ENCODE data around the gene GPR55.
"Not testable (repeated sequence)": the region's sequence is repeated elsewhere in the genome, so short reads cannot be mapped to it uniquely, and the experiment has no call there.

GPR55 gene

DNA sequence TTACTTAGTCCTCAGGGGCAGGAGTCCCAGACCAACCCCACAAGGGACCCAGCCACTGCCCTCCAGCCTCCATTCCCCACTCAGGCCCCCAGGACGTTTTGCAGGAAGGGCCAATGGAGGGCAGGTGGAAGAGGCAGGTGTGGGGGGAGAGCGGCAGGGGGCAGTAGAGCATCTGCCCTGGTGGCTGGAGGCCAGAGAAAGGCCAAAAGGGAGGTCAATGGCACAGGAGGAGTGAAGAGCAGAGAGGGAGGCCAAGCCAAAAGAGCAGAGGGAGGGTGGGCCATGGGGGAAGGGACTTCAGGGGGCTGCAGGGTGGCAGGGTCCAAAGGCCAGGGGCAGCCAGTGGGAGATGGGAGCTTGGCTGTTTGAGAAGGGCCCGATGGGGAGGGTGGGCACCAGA is 17.3 kb upstream of the GPR55 start:
- Histone ChIP-seq H3K36me3 (ENCODE audit: control insufficient read depth in 5 of 5, insufficient read depth in 5 of 5, low read length in 5 of 5) (no peaks in the 10 kb centered on the region), H3K9ac (ENCODE audit: low read length in 5 of 5) (no peak overlapping the region), H3K4me3 (ENCODE audit: low read depth in 1 of 5, low read length in 5 of 5) (no peak overlapping the region), H3K9me3 (ENCODE audit: control insufficient read depth in 5 of 5, low read length in 5 of 5) (peaks cover 0 to 1% (median under 1%) of the 10 kb centered on the region in 5 donors), H3K4me1 (ENCODE audit: control insufficient read depth in 5 of 5, insufficient read depth in 5 of 5, low read length in 5 of 5) (peaks cover 0 to 9% (median 5%) of the 10 kb centered on the region in 5 donors), H3K27ac (ENCODE audit: low read depth, low read length) (no peak overlapping the region), H3K27me3 (ENCODE audit: control insufficient read depth in 5 of 5, insufficient read depth in 4 of 5, low read length in 5 of 5) (peaks cover 0 to 5% (median 0%) of the 10 kb centered on the region in 5 donors)

DNA sequence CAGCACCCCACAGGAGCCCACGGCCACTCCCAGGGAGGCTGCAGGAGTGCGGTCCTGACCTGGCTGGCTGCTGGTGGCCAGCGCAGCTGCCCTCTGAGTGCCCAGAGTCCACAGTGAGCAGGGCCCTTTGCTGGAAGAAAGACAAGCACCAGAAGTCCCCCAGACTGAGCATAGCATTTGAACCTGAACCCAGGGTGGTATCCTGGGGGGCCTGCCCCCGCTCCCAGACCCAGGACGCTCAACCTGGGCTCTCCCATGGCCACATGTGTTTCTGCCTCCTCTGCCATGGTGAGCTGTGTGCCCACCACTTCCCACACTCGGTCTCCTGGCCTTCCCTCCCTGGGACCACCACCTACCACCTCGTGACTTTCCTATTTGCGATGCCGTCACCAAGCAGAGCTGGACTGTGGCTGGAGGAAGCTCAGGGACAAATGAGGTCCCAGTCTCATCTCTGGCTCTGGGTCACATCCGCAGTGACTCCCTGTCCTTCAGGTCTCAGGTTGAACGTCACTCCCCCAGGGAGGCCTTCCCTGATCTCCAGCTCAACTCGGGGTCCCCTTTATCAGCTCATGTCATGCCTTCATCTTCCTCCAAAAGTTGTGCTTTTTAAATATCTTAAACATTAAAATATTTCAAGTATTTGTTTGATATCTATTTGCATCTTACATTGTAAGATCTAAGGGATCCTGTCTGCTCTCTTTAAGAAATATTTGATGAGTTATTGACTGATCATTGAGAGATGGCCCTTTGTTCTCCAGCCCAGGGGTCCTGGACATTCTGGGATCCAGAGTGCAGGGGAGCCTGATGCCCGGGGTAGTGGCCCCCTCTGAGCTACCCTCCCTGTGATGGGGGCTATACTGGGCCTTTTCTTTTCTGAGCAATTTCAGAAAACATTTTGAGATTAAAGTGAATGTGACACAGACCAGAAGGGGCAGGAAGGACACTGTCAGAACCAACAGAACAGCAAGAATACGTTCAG is 16.4 kb upstream of the GPR55 start:
- H3K36me3 ChIP-seq (ENCODE audit: control insufficient read depth in 5 of 5, insufficient read depth in 5 of 5, low read length in 5 of 5), result no peaks in the 10 kb centered on the region
- H3K9me3 ChIP-seq (ENCODE audit: control insufficient read depth in 5 of 5, low read length in 5 of 5), result peaks cover 0 to 5% (median 3%) of the 10 kb centered on the region in 5 donors

DNA sequence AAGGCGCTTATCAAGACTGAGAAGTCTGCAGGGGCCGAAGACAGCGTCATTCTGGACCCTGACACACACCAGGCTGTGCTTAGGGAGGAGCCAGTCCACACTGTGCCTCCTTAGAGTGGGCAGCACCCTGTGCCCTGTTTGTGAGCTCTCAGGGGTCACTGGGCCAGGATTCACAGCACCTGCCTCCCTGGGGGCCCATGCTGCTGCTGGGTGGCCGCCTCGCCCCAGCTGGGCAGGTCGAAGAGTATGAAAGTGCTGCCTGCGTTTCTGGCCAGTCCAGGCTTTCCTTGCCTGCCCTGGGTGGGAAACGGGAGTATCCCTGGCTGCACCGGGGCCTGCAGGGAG is 15.4 kb upstream of the GPR55 start:
- H3K9me3 ChIP-seq (ENCODE audit: control insufficient read depth in 5 of 5, low read length in 5 of 5), result peaks cover 0 to 5% (median 3%) of the 10 kb centered on the region in 5 donors
- peaks cover 0 to 9% (median 5%) of the 10 kb centered on the region in 5 donors for H3K4me1 ChIP-seq (ENCODE audit: control insufficient read depth in 5 of 5, insufficient read depth in 5 of 5, low read length in 5 of 5)
- H3K36me3 ChIP-seq (ENCODE audit: control insufficient read depth in 5 of 5, insufficient read depth in 5 of 5, low read length in 5 of 5), result no peaks in the 10 kb centered on the region
- no peak overlapping the region for H3K9ac ChIP-seq (ENCODE audit: low read length in 5 of 5)
- peaks cover 0 to 5% (median 0%) of the 10 kb centered on the region in 5 donors for H3K27me3 ChIP-seq (ENCODE audit: control insufficient read depth in 5 of 5, insufficient read depth in 4 of 5, low read length in 5 of 5)
- no peak overlapping the region for H3K27ac ChIP-seq (ENCODE audit: low read depth, low read length)
- H3K4me3 ChIP-seq (ENCODE audit: low read depth in 1 of 5, low read length in 5 of 5), result no peak overlapping the region

More for the DNA sequence above, 16.4 kb upstream of the GPR55 start:
- peaks cover 0 to 5% (median 0%) of the 10 kb centered on the region in 5 donors for H3K27me3 ChIP-seq (ENCODE audit: control insufficient read depth in 5 of 5, insufficient read depth in 4 of 5, low read length in 5 of 5)
- no peak overlapping the region for H3K4me3 ChIP-seq (ENCODE audit: low read depth in 1 of 5, low read length in 5 of 5)
- no peak overlapping the region for H3K9ac ChIP-seq (ENCODE audit: low read length in 5 of 5)
- no peak overlapping the region for H3K27ac ChIP-seq (ENCODE audit: low read depth, low read length)
- H3K4me1 ChIP-seq (ENCODE audit: control insufficient read depth in 5 of 5, insufficient read depth in 5 of 5, low read length in 5 of 5), result peaks cover 0 to 9% (median 5%) of the 10 kb centered on the region in 5 donors

DNA sequence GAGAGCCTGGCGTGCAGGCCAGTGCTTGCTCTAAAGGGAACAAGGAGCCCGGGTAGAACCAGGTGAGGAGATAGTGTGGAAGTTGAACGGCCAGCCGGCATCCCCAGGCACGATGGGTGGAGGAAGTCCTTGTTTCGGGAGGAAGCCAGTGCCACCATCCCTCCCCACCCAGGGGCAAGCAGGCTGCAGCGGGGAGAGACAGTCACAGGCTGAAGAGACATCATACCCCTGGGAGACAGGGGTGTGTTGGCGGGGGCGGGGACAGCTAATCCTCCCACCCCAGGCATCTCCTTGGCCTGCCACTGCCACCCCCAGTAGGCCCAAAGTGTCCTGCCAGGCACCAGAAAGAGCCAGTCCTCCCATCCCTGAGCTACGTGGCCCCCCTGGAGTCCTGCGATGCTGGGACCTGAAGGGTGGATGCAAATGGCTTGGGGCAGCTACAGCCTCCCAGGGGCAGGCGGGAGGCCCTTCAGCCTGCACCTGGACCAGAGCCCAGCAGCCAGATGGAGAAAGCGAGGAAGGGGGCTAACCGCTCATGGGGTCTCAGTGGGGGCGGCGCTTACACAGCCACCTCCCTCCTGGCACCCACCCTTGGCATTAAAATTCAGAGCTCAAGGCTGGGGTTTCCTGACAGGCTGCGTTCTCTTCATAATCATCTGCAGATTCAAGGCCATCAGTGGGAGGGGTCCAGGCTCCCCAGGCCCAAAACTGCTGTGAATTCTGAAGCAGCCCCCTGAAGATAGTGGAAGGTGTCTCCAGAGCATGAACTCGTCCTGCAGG is 14.8 kb upstream of the GPR55 start:
- Histone ChIP-seq H3K27me3 (ENCODE audit: control insufficient read depth in 5 of 5, insufficient read depth in 4 of 5, low read length in 5 of 5) (peaks cover 0 to 5% (median 2%) of the 10 kb centered on the region in 5 donors), H3K4me1 (ENCODE audit: control insufficient read depth in 5 of 5, insufficient read depth in 5 of 5, low read length in 5 of 5) (peaks cover 0 to 9% (median 5%) of the 10 kb centered on the region in 5 donors), H3K9ac (ENCODE audit: low read length in 5 of 5) (no peak overlapping the region), H3K9me3 (ENCODE audit: control insufficient read depth in 5 of 5, low read length in 5 of 5) (peaks cover 0 to 5% (median 3%) of the 10 kb centered on the region in 5 donors), H3K4me3 (ENCODE audit: low read depth in 1 of 5, low read length in 5 of 5) (no peak overlapping the region), H3K27ac (ENCODE audit: low read depth, low read length) (no peak overlapping the region), H3K36me3 (ENCODE audit: control insufficient read depth in 5 of 5, insufficient read depth in 5 of 5, low read length in 5 of 5) (no peaks in the 10 kb centered on the region)

DNA sequence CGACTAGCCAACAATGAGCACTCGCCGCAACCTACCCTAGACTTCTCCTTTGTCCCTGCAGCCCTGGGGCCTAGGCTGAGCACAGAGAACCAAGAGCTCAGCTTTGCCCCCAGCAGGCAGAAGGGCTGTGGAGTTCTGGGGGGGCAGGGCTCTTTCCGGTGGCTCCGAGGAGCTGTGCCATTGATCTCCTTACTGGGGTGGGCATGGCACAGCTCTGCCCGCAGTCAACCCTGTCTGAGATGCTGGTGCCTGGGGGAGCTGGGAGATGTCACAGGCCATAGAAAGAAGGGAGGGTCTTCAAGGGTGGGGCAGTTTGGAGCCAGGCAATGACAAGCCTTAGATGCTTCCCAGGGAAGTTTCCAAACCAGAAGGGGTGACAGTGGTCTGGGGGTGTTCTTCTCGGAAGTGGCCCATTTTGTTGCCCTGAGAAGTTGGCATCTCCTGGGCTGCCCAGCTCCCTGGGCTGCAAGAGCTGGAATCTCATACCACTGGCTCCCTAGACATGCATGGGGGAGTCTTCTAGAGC is 14.1 kb upstream of the GPR55 start:
- Histone ChIP-seq H3K36me3 (ENCODE audit: control insufficient read depth in 5 of 5, insufficient read depth in 5 of 5, low read length in 5 of 5) (no peaks in the 10 kb centered on the region), H3K4me3 (ENCODE audit: low read depth in 1 of 5, low read length in 5 of 5) (no peak overlapping the region), H3K27me3 (ENCODE audit: control insufficient read depth in 5 of 5, insufficient read depth in 4 of 5, low read length in 5 of 5) (peaks cover 0 to 8% (median 2%) of the 10 kb centered on the region in 5 donors), H3K9ac (ENCODE audit: low read length in 5 of 5) (no peak overlapping the region), H3K9me3 (ENCODE audit: control insufficient read depth in 5 of 5, low read length in 5 of 5) (peaks cover 0 to 5% (median 3%) of the 10 kb centered on the region in 5 donors), H3K4me1 (ENCODE audit: control insufficient read depth in 5 of 5, insufficient read depth in 5 of 5, low read length in 5 of 5) (peaks cover 0 to 9% (median 5%) of the 10 kb centered on the region in 5 donors), H3K27ac (ENCODE audit: low read depth, low read length) (no peak overlapping the region)

DNA sequence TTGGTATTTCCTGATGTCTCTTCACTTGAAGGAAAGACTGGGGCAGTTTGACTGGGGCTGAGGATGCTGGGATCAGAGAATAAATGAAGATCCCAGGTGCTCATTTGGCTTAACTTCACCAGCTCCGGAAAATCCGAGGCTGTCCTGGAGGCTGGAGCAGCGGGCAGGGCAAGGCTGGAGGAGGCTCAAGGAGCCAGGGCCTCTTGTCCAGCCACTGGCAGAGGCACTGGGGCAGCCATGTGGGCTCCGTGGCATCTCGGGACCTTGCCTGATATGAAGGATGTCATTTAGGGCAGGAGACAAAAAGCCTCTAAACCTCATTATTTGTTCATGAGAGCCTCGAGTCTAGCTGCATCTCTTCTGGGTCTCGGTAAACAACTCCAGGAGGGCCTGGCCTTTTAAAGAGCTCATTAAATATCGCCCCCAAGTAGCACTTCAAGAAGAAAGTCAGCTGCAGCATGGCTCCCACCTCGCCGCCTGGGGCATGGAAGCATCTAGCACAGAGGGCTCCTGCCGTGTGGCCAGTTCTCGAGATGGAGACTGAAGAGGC is 13.5 kb upstream of the GPR55 start:
- Histone ChIP-seq H3K27me3 (ENCODE audit: control insufficient read depth in 5 of 5, insufficient read depth in 4 of 5, low read length in 5 of 5) (peaks cover 0 to 9% (median 2%) of the 10 kb centered on the region in 5 donors), H3K36me3 (ENCODE audit: control insufficient read depth in 5 of 5, insufficient read depth in 5 of 5, low read length in 5 of 5) (no peaks in the 10 kb centered on the region), H3K4me3 (ENCODE audit: low read depth in 1 of 5, low read length in 5 of 5) (no peak overlapping the region), H3K9ac (ENCODE audit: low read length in 5 of 5) (no peak overlapping the region), H3K4me1 (ENCODE audit: control insufficient read depth in 5 of 5, insufficient read depth in 5 of 5, low read length in 5 of 5) (peaks cover 0 to 8% (median 5%) of the 10 kb centered on the region in 5 donors), H3K27ac (ENCODE audit: low read depth, low read length) (no peak overlapping the region), H3K9me3 (ENCODE audit: control insufficient read depth in 5 of 5, low read length in 5 of 5) (peaks cover 0 to 5% (median 3%) of the 10 kb centered on the region in 5 donors)

DNA sequence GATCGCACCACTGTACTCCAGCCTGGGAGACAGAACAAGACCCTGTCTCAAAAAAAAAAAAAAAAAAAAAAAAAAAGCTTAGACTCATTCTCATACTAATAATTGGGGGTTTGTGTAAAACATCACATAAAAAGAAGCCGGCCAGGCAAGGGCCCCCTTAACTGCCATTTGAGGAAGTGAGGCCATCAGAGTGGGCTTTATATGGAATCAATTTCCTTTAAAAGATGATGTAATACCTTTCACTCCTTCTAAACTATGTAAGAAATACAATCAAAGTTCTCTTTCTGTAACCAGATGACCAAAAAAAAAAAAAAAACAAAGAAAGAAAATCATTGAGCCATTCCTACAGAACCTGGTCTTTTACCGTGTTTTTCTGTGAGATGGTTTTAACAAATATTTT is 13.1 kb upstream of the GPR55 start:
- H3K4me1 ChIP-seq (ENCODE audit: control insufficient read depth in 5 of 5, insufficient read depth in 5 of 5, low read length in 5 of 5), result peaks cover 0 to 9% (median under 1%) of the 10 kb centered on the region in 5 donors
- peaks cover 0 to 5% (median 3%) of the 10 kb centered on the region in 5 donors for H3K9me3 ChIP-seq (ENCODE audit: control insufficient read depth in 5 of 5, low read length in 5 of 5)
- no peak overlapping the region for H3K27ac ChIP-seq (ENCODE audit: low read depth, low read length)
- H3K9ac ChIP-seq (ENCODE audit: low read length in 5 of 5), result no peak overlapping the region
- no peaks in the 10 kb centered on the region for H3K36me3 ChIP-seq (ENCODE audit: control insufficient read depth in 5 of 5, insufficient read depth in 5 of 5, low read length in 5 of 5)
- H3K27me3 ChIP-seq (ENCODE audit: control insufficient read depth in 5 of 5, insufficient read depth in 4 of 5, low read length in 5 of 5), result peaks cover 0 to 9% (median 2%) of the 10 kb centered on the region in 5 donors
- no peak overlapping the region for H3K4me3 ChIP-seq (ENCODE audit: low read depth in 1 of 5, low read length in 5 of 5)

DNA sequence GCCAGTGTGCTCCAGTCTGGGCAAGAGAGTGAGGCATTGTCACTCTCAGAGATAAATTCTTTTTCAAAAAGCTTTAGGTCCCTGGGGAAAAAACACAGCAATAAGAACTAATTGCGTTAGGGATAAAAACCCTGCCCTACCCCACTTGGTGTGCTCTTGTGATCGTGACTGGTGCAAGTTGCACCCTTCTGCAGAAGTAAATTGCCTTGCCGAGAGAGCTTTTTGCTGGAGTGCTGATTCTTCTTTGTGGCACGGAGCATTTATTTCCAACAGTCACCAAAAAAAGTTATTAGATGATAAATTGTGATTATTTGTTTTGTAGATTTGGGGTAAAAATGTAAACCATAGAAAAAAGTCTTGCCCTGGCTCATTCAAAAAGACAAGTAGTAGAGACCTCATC is 12.3 kb upstream of the GPR55 start:
- Histone ChIP-seq H3K4me1 (ENCODE audit: control insufficient read depth in 5 of 5, insufficient read depth in 5 of 5, low read length in 5 of 5) (peaks cover 4 to 14% (median 6%) of the 10 kb centered on the region in 5 donors), H3K9ac (ENCODE audit: low read length in 5 of 5) (no peak overlapping the region), H3K4me3 (ENCODE audit: low read depth in 1 of 5, low read length in 5 of 5) (no peak overlapping the region), H3K9me3 (ENCODE audit: control insufficient read depth in 5 of 5, low read length in 5 of 5) (peaks cover 0 to 5% (median 3%) of the 10 kb centered on the region in 5 donors), H3K27me3 (ENCODE audit: control insufficient read depth in 5 of 5, insufficient read depth in 4 of 5, low read length in 5 of 5) (peaks cover 0 to 9% (median 2%) of the 10 kb centered on the region in 5 donors), H3K36me3 (ENCODE audit: control insufficient read depth in 5 of 5, insufficient read depth in 5 of 5, low read length in 5 of 5) (no peaks in the 10 kb centered on the region), H3K27ac (ENCODE audit: low read depth, low read length) (no peak overlapping the region)

DNA sequence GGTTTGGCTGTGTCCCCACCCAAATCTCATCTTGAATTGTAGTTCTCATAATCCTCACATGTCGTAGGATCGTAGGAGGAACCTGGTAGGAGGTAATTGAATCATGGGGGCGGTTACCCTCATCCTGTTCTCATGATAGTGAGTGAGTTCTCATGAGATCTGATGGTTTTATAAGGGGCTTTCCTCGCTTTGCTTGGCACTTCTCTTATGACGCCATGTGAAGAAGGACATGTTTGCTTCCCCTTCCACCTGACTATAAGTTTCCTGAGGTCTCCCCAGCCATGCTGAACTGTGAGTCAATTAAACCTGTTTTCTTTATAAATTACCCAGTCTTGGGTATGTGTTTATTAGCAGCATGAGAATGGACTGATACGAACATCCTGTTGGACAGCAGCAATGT is 11.2 kb upstream of the GPR55 start:
- H3K36me3 ChIP-seq (ENCODE audit: control insufficient read depth in 5 of 5, insufficient read depth in 5 of 5, low read length in 5 of 5); H3K9me3 ChIP-seq (ENCODE audit: control insufficient read depth in 5 of 5, low read length in 5 of 5); H3K27ac ChIP-seq (ENCODE audit: low read depth, low read length); H3K9ac ChIP-seq (ENCODE audit: low read length in 5 of 5); H3K4me3 ChIP-seq (ENCODE audit: low read depth in 1 of 5, low read length in 5 of 5); H3K27me3 ChIP-seq (ENCODE audit: control insufficient read depth in 5 of 5, insufficient read depth in 4 of 5, low read length in 5 of 5): not testable (repeated sequence)
- peaks cover 4 to 15% (median 8%) of the 10 kb centered on the region in 5 donors for H3K4me1 ChIP-seq (ENCODE audit: control insufficient read depth in 5 of 5, insufficient read depth in 5 of 5, low read length in 5 of 5)

Data from subcutaneous abdominal adipose tissue (tissue), 5 donors.